ENCODE results near the gene C21orf58. TPM values are rescaled to one million over a fixed set of nuclear protein-coding genes. Genes with fewer than 3 reads are reported as not detected.

Gene C21orf58
- total RNA-seq, 1 experiment from 2014 or later: 28.2 TPM

DNA sequence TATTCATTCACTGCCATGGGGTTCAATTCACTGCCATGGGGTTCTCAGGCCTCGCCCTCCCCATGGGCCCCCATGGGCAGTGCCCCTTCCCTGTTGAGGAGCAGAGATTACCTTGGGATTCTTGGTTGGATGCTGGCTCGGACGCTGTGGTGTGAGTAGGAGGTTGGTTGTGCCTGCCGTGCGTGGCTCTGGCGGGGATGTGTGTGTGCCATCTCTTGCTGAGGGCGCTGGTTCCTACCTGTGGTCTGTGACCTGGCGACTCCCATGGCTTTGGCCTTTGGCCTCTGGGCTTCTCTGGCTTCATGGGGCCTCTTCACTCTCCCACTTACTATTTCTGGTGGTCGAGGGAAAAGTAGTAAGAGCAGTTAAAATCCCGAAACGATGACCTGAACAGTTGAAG is 42.4 kb upstream of the C21orf58 start:
- TF ChIP-seq CTCF (IDR thresholded peaks at IDR 0.05; ENCODE audit: unreplicated experiment): no peak
- H3K9me3 Mint-ChIP-seq (ENCODE audit: low read depth, unreplicated experiment): no peaks in the 10 kb centered on the region
- no peaks in the 10 kb centered on the region for H3K27me3 Mint-ChIP-seq (ENCODE audit: unreplicated experiment)
- H3K36me3 Mint-ChIP-seq (ENCODE audit: insufficient read depth, unreplicated experiment): peaks cover 9% of the 10 kb centered on the region
- no peak overlapping the region for H3K4me3 Mint-ChIP-seq (ENCODE audit: low read depth, unreplicated experiment)
- no peak overlapping the region for H3K27ac Mint-ChIP-seq (ENCODE audit: unreplicated experiment)
- H3K4me1 Mint-ChIP-seq (ENCODE audit: low read depth, unreplicated experiment): no peaks in the 10 kb centered on the region
- DNase-seq: no peak
- CTCF ChIA-PET: no interaction called here
- BruUV-seq (replicated peaks): no TSS peak
- intact Hi-C loops (cut with micrococcal nuclease; ENCODE audit: unreplicated experiment): no loop called here

DNA sequence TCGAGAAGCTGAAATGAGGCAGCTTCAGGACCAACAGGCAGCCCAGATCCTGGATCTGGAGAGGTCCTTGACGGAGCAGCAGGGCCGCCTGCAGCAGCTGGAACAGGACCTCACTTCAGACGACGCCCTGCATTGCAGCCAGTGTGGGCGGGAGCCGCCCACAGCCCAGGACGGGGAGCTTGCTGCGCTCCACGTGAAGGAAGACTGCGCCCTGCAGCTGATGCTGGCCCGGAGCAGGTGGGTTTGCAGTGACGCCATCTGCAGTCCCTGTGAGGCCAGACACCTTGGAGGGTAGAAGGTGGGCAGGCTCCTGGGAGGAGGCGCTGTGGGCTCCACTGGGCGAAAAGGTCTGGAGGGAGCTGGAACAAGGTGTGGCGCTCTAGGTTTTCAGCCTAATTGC is 40.0 kb upstream of the C21orf58 start:
- CTCF ChIA-PET: no interaction called here

DNA sequence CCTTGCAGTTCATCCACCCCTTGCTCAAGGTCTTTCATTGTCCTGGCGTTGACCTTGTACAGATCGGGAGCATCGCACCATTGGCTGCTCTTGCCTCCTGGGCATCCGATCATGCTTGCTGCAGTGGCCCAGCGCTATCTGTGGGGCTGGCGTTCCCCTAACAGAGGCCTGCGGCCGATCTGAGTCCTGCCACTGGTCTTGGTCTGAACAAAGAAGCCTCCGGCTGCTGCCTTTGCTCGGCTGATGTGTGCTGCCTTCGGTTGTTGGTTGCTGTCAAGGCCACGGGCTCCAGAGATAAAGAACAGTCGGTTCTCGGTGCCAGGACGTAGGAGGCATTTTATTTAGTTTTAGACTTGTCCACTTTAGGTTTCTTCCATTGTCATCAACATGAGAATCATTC is 39.3 kb upstream of the C21orf58 start:
- CTCF ChIA-PET: no interaction called here
- H3K36me3 Mint-ChIP-seq (ENCODE audit: insufficient read depth, unreplicated experiment): peaks cover 22% of the 10 kb centered on the region

More for the DNA sequence above, 40.0 kb upstream of the C21orf58 start:
- no peaks in the 10 kb centered on the region for H3K27me3 Mint-ChIP-seq (ENCODE audit: unreplicated experiment)
- no peaks in the 10 kb centered on the region for H3K9me3 Mint-ChIP-seq (ENCODE audit: low read depth, unreplicated experiment)
- H3K4me1 Mint-ChIP-seq (ENCODE audit: low read depth, unreplicated experiment): no peaks in the 10 kb centered on the region
- no peak overlapping the region for H3K4me3 Mint-ChIP-seq (ENCODE audit: low read depth, unreplicated experiment)
- H3K27ac Mint-ChIP-seq (ENCODE audit: unreplicated experiment): no peak overlapping the region
- TF ChIP-seq CTCF (IDR thresholded peaks at IDR 0.05; ENCODE audit: unreplicated experiment): no peak
- peaks cover 21% of the 10 kb centered on the region for H3K36me3 Mint-ChIP-seq (ENCODE audit: insufficient read depth, unreplicated experiment)
- no peak for DNase-seq
- intact Hi-C loops (cut with micrococcal nuclease; ENCODE audit: unreplicated experiment): no loop called here
- BruUV-seq (replicated peaks): no TSS peak

DNA sequence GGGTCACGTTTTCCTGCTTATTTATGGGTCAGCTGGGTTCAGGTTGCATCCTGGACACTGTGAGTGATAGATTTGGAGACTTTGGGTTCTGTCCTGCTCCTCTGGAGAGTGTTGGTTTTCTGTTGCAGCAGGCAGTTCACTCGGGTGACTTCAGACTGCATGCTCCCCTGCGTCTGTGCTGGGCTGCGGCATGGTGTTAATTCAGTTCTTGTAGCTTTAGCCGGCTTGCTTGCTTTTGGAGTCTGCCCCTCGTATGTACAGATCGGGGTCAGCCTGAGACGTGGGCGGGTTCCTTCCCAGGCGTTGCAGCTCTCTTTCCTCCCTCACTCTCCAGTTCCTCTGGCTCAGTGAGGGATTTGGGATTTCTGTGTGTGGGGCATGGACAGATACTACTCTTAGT is 38.3 kb upstream of the C21orf58 start:
- Mint-ChIP-seq H3K4me3 (ENCODE audit: low read depth, unreplicated experiment) (no peak overlapping the region), H3K4me1 (ENCODE audit: low read depth, unreplicated experiment) (no peaks in the 10 kb centered on the region), H3K9me3 (ENCODE audit: low read depth, unreplicated experiment) (no peaks in the 10 kb centered on the region), H3K27me3 (ENCODE audit: unreplicated experiment) (no peaks in the 10 kb centered on the region), H3K36me3 (ENCODE audit: insufficient read depth, unreplicated experiment) (peaks cover 28% of the 10 kb centered on the region), H3K27ac (ENCODE audit: unreplicated experiment) (no peak overlapping the region)
- CTCF ChIA-PET: no interaction called here
- no peak for DNase-seq
- intact Hi-C loops (cut with micrococcal nuclease; ENCODE audit: unreplicated experiment): no loop called here
- no TSS peak for BruUV-seq (replicated peaks)
- no peak for TF ChIP-seq CTCF (IDR thresholded peaks at IDR 0.05; ENCODE audit: unreplicated experiment)

More for the DNA sequence above, 39.3 kb upstream of the C21orf58 start:
- no peak for DNase-seq
- no TSS peak for BruUV-seq (replicated peaks)
- no peaks in the 10 kb centered on the region for H3K9me3 Mint-ChIP-seq (ENCODE audit: low read depth, unreplicated experiment)
- no peak overlapping the region for H3K27ac Mint-ChIP-seq (ENCODE audit: unreplicated experiment)
- H3K27me3 Mint-ChIP-seq (ENCODE audit: unreplicated experiment): no peaks in the 10 kb centered on the region
- intact Hi-C loops (cut with micrococcal nuclease; ENCODE audit: unreplicated experiment): no loop called here
- no peak overlapping the region for H3K4me3 Mint-ChIP-seq (ENCODE audit: low read depth, unreplicated experiment)
- H3K4me1 Mint-ChIP-seq (ENCODE audit: low read depth, unreplicated experiment): no peaks in the 10 kb centered on the region
- no peak for TF ChIP-seq CTCF (IDR thresholded peaks at IDR 0.05; ENCODE audit: unreplicated experiment)

DNA sequence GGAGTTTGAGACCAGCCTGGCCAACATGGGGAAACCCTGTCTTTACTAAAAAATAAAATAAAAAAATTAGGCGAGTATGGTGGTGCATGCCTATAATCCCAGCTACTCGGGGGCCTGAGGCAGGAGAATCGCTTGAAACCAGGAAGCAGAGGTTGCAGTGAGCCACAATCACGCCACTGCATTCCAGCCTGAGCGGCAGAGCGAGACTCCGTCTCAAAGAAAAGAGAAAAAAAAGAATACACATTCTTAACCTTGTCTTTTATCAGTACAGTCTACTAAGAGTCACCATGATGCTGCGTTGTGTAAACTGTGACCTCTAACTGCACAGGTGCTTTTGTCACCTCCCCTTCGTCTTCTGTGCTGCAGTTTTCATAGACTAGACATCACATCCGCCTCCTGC is 37.5 kb upstream of the C21orf58 start:
- Mint-ChIP-seq H3K4me1 (ENCODE audit: low read depth, unreplicated experiment) (no peaks in the 10 kb centered on the region), H3K27ac (ENCODE audit: unreplicated experiment) (no peak overlapping the region), H3K9me3 (ENCODE audit: low read depth, unreplicated experiment) (no peaks in the 10 kb centered on the region), H3K36me3 (ENCODE audit: insufficient read depth, unreplicated experiment) (peaks cover 21% of the 10 kb centered on the region), H3K27me3 (ENCODE audit: unreplicated experiment) (no peaks in the 10 kb centered on the region), H3K4me3 (ENCODE audit: low read depth, unreplicated experiment) (no peak overlapping the region)
- no peak for DNase-seq
- intact Hi-C loops (cut with micrococcal nuclease; ENCODE audit: unreplicated experiment): no loop called here
- no TSS peak for BruUV-seq (replicated peaks)
- TF ChIP-seq CTCF (IDR thresholded peaks at IDR 0.05; ENCODE audit: unreplicated experiment): no peak
- CTCF ChIA-PET: no interaction called here

Measured in Calu3 (cell line).